Left lung (tissue), 10 donors: ENCODE data around the gene UNC5C. TPM values are rescaled to one million over a fixed set of nuclear protein-coding genes. Genes with fewer than 3 reads are reported as not detected.

Experiments
- ATAC-seq: fragments of 200-7000 bp; cut with Tn5 transposase; one replicate; pipeline ENCODE4 v1.9.1; 2020; ENCODE audit warnings: moderate library complexity
- DNase-seq, 4 donors: peaks; one replicate each; pipeline ENCODE4 v3.0.0-alpha.2; 2013 to 2020
- H3K27ac ChIP-seq, 2 donors: fragments of 200-600 bp; sonication (generic) in 1 of 2; one replicate each; pipeline versions ENCODE4 v1.5.0 to v1.8.0; 2020 to 2021
- H3K27me3 ChIP-seq, 2 donors: fragments of 200-600 bp; sonication (generic) in 1 of 2; one replicate each; pipeline versions ENCODE4 v1.5.0 to v1.8.0; 2020 to 2021
- H3K36me3 ChIP-seq, 2 donors: fragments of 200-600 bp; sonication (generic) in 1 of 2; one replicate each; pipeline versions ENCODE4 v1.5.0 to v1.8.0; 2020 to 2021
- H3K4me1 ChIP-seq, 2 donors: fragments of 200-600 bp; one replicate each; pipeline ENCODE4 v1.8.0; 2021
- H3K4me3 ChIP-seq, 2 donors: fragments of 200-600 bp; sonication (generic) in 1 of 2; one replicate each; pipeline versions ENCODE4 v1.5.0 to v1.8.0; 2020 to 2021; ENCODE audit warnings: mild to moderate bottlenecking in 1 of 2
- H3K9me3 ChIP-seq, 2 donors: fragments of 200-600 bp; sonication (generic) in 1 of 2; one replicate each; pipeline versions ENCODE4 v1.5.0 to v1.8.0; 2020 to 2021
- CTCF ChIP-seq, 2 donors: fragments of 200-600 bp; sonication (generic) in 1 of 2; IDR thresholded peaks; one replicate each; pipeline versions ENCODE4 v1.5.0 to v1.8.0; 2021; ENCODE audit warnings: antibody characterized with exemption in 2 of 2
- intact Hi-C, 2 donors: fragments of 100-400 bp; cut with DNase I; formaldehyde crosslinking; loops; one replicate each; pipeline versions ENCODE4 v1.11.2 to v1.14.2; 2022
- polyA plus RNA-seq, 6 donors: library from polyadenylated mRNA; unstranded; fragments of 120-200 nt; gene quantifications; one replicate each; pipeline ENCODE4 v1.2.1, GENCODE V29; 2013; ENCODE audit not compliant: insufficient read length in 6 of 6
- total RNA-seq, 2 donors: library from RNA; stranded (reverse); fragmentation: NEBNext Ultra II Directional; extraction: Animal tissue kit (Norgen Biotek cat#: 25700); gene quantifications; one replicate each; pipeline ENCODE4 v1.2.1, GENCODE V29; 2021
- donor health status: DM: no; HTN: yes; CAD: no.
- donor health status: DM: no; HTN: no; CAD: no.

UNC5C gene
- total and polyA plus RNA-seq, 8 donors, result 9.0 to 49.5 (median 40.5) TPM

DNA sequence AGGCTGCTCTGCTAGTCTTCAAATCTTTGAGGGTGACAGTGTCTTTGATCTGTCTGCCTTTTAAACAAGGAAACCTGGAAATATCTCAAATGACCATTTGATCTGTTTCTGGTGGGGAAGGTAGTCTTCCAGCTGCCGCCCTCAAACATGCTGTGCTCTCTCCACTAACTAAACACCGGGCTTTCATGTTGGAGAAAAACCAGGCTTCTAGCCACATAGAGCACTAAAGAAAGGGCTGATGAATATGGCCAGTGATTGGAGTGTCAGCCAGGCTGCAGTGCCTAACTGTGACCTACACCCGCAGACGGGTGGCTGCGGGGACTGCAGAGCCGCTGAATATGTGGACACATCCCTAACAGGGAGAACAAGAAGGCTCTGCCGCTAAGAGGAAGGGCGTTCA lies 85.9 kb downstream of the UNC5C start:
- no peak for TF ChIP-seq CTCF (IDR thresholded peaks at IDR 0.05)
- Histone ChIP-seq H3K27me3 (no peaks in the 10 kb centered on the region), H3K36me3 (no peaks in the 10 kb centered on the region), H3K9me3 (no peaks in the 10 kb centered on the region), H3K4me1 (no peaks in the 10 kb centered on the region), H3K4me3 (no peak overlapping the region), H3K27ac (no peak overlapping the region)
- DNase-seq, result peak in 1 of 4 donors; percentile 40
- intact Hi-C loops, result no loop called here
- no peak for ATAC-seq

DNA sequence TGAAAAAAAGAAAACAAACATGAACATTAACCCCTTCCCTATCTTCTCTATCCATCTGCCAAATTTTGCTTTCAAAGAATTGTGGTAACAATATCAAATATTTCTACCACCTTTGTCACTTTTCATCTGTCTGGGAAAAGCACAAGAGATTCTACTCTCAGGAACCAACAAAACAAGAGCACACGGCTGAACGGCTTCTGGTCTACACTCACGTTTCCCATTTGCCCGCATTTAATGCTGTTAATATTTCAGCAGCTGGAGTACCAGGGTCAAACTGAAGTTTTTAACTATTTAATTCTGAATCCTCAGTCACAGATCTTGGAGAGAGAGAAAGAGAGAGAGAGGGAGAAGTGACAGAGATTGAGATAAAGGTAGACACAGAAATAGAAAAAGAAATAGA lies 91.4 kb downstream of the UNC5C start:
- no peaks in the 10 kb centered on the region for H3K36me3 ChIP-seq
- intact Hi-C loops, result no loop called here
- no peak for DNase-seq

GRCh38 chr4:95450294-95450693 lies 98.5 kb downstream of the UNC5C start:
- H3K27me3 ChIP-seq, result no peaks in the 10 kb centered on the region
- H3K4me3 ChIP-seq, result no peak overlapping the region
- H3K4me1 ChIP-seq, result no peaks in the 10 kb centered on the region
- DNase-seq (no peak), ATAC-seq (no peak)
- no peaks in the 10 kb centered on the region for H3K36me3 ChIP-seq
- intact Hi-C loops, result no loop called here
- no peaks in the 10 kb centered on the region for H3K9me3 ChIP-seq
- no peak for TF ChIP-seq CTCF (IDR thresholded peaks at IDR 0.05)
- no peak overlapping the region for H3K27ac ChIP-seq

More for the DNA sequence above, 91.4 kb downstream of the UNC5C start:
- ATAC-seq, result no peak
- H3K27ac ChIP-seq, result no peak overlapping the region
- no peak for TF ChIP-seq CTCF (IDR thresholded peaks at IDR 0.05)
- H3K4me1 ChIP-seq, result no peaks in the 10 kb centered on the region
- no peaks in the 10 kb centered on the region for H3K9me3 ChIP-seq
- no peak overlapping the region for H3K4me3 ChIP-seq
- H3K27me3 ChIP-seq, result no peaks in the 10 kb centered on the region

DNA sequence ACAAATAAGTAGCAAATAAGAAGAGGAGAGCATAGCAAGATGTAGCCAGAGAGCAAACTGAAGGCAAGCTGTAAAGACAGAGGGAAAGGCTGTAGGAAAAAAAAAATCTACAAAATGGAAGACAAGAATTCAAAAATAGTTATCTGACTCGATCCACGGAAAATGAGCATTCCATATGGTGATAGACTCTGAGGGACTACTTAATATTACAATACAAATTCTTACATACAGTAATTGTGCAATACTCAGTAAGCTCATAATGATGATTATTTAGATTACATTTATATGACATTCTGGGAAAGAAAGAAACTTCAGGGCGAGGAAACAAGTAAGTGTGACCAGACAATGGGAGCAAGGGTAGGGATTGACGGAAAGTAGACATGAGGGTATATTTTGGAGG lies 102.6 kb downstream of the UNC5C start:
- Histone ChIP-seq H3K27me3 (no peaks in the 10 kb centered on the region), H3K4me3 (no peak overlapping the region), H3K4me1 (no peaks in the 10 kb centered on the region), H3K9me3 (no peaks in the 10 kb centered on the region), H3K36me3 (no peaks in the 10 kb centered on the region), H3K27ac (no peak overlapping the region)
- intact Hi-C loops, result no loop called here
- DNase-seq (no peak), ATAC-seq (no peak)
- TF ChIP-seq CTCF (IDR thresholded peaks at IDR 0.05), result no peak

DNA sequence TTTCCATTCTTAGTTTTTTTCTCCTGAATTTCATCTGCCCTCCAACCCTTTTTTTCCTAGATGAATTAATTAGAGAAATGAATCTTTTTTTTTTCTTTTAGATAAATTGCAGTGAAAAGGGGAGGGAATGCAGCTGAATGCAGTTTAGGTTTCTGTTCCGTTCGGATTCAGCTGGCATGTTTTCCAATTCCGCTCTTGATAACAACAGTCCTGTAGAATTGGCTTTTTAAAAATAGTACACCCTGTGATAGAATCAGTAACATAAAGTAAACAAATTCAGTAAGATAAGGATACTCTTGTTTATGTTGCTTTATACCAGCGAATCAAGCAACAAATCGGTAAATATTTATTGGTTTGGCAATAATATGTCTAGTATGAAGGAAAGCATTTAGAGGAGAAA lies 103.5 kb downstream of the UNC5C start:
- ATAC-seq (no peak), DNase-seq (no peak)
- no peaks in the 10 kb centered on the region for H3K27me3 ChIP-seq
- no peaks in the 10 kb centered on the region for H3K36me3 ChIP-seq
- no peaks in the 10 kb centered on the region for H3K4me1 ChIP-seq
- intact Hi-C loops, result no loop called here
- H3K9me3 ChIP-seq, result no peaks in the 10 kb centered on the region
- TF ChIP-seq CTCF (IDR thresholded peaks at IDR 0.05), result no peak
- H3K27ac ChIP-seq, result no peak overlapping the region
- H3K4me3 ChIP-seq, result no peak overlapping the region
